GM18511 (cell line): ENCODE results near the gene TEX2.

Experiments
- ATAC-seq: cut with Tn5 transposase; IDR thresholded peaks from one replicate; pipeline ENCODE4 v1.9.1; 2021; ENCODE audit warnings: mild to moderate bottlenecking, moderate library complexity; ENCODE audit not compliant: unreplicated experiment

The TEX2 gene, protein sequence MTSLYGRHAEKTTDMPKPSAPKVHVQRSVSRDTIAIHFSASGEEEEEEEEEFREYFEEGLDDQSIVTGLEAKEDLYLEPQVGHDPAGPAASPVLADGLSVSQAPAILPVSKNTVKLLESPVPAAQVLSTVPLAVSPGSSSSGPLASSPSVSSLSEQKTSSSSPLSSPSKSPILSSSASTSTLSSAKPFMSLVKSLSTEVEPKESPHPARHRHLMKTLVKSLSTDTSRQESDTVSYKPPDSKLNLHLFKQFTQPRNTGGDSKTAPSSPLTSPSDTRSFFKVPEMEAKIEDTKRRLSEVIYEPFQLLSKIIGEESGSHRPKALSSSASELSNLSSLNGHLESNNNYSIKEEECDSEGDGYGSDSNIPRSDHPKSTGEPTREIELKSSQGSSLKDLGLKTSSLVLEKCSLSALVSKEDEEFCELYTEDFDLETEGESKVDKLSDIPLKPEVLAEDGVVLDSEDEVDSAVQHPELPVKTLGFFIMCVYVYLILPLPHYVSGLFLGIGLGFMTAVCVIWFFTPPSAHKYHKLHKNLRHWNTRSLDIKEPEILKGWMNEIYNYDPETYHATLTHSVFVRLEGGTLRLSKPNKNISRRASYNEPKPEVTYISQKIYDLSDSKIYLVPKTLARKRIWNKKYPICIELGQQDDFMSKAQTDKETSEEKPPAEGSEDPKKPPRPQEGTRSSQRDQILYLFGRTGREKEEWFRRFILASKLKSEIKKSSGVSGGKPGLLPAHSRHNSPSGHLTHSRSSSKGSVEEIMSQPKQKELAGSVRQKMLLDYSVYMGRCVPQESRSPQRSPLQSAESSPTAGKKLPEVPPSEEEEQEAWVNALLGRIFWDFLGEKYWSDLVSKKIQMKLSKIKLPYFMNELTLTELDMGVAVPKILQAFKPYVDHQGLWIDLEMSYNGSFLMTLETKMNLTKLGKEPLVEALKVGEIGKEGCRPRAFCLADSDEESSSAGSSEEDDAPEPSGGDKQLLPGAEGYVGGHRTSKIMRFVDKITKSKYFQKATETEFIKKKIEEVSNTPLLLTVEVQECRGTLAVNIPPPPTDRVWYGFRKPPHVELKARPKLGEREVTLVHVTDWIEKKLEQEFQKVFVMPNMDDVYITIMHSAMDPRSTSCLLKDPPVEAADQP

DNA sequence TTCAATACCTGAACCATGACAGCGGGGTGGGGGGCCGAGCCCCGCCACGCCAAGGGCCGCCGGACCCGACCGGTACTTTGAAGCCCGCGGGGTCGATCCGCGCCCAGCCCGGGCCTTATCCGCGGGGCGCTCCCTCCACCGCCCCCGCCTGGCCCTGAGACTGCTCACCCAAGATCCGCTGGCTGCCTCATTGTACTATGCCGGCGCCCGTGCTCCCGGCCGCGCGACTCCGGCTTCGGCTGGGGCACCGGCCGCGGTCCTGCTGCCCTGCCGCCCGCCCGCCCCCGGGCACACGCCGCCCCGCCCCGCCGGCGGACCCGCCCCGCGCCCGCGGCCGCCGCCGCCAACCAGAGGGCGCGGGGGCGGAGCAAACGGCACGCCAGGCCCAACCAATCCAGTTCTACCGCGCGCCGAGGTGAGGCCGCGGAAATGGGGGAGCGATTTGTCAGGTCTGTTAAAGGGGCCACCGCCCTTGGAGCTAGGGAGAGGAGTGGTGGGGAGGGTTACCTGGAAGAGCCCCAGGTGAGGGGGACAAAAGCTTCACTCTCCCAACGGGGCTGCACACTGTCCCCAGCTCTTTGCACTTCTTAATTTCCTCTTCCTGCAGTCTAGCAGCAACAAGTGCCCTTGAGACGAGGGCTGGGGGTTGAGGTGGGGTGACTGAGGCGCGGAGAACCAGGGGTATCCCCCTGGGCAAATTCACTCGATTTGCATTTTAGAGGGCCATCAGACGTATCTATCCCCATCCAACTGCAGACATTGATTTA lies at the start of gene TEX2:
TSS of gene TEX2 (minus strand) at position 261 of the 767 bp plus-strand sequence. CDS start 49,043 bp downstream, outside the sequence.
- peak; percentile 79 for ATAC-seq

DNA sequence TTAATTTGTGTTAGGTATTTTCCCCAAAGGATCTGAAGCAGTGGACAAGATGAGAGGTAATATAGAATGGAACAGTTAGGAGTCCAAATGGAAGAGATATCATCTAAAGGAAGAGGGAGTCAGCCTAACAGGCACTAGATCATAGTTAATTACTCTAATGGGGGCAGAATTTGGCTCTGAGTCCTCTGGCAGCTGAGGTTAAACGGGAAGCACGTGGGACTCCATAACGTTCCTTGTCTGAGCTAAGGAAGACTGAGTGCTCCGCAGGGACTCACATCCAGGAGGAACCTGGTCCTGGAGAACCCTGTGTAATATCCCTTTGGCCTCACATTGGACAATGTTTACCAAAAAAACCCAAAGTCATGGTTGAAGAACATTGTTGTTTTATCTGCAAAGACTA lies 46.6 kb upstream of the TEX2 start:
- ATAC-seq: no peak

DNA sequence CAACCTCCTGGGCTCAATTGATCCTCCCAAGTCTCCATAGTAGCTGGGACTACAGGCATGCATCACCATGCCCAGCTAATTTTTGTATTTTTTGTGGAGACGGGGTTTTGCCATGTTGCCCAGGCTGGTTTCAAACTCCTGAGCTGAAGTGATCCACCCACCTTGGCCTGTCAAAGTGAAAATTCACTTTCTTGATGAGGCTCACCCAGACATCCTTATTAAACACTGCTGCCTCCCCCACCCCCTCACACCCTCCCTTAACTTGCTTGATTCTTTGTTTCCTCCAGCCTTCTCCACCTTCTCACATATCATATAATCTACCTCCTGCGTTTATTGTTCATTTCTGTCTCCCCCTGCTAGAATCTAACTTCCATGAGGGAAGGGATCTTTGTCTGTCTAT lies 46.0 kb upstream of the TEX2 start:
- ATAC-seq: no peak

DNA sequence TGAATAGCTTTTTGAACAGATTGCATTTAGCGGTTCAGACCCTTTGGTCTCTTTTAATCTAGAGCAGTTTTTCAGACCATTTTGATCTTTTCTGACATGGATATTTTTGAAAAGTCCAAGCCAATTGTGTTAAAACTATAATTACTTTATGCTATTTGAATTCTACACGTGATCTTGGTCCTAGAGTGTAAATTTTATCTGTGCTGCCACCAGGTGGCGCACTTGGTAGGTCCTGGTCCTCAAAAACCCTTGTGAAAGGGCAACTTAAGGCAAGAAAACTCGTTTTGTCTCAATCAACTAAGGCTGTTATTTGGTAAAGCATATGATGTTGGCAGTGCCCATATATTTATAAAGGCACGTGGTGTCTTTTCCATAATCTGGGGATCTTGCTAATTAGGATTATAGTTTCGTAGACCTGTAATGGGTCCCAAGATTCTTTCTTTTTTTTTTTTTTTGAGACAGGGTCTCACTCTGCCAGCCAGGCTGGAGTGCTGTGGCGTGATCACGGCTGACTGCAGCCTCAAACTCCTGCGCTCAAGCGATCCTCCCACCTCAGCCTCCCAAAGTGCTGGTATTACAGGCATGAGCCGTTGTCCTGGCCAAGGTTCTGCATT lies 43.9 kb upstream of the TEX2 start:
- no peak for ATAC-seq

DNA sequence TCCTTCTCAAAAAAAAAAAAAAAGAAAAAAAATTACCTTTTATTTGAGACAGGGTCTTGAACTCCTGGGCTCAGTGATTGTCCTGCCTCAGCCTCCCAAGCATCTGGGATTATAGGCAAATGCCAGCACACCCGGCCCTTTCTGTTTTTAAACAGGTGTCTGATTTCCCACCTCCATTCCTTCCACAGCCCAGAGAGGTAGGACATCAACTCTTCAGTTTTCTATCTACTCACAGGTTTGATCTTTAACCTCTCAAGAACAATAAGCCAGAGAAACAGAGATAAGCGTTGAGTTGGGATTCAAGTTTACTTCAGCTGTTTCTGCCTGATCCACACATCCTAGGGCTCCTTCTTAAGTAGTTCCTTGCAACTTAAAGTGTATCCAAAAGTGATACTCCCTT lies 41.5 kb upstream of the TEX2 start:
- no peak for ATAC-seq

DNA sequence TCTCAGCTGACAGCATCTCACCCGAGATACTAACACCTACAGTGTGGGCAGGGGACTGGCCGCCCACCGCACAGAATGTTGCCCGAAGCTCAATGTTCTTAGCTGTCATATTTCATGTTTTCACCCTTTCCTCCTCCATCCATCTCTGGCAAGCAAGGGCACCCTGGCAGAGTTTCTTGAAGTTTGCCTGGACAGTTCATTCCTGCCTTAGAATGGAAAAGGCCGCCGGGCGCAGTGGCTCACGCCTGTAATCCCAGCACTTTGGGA lies 37.6 kb upstream of the TEX2 start:
- ATAC-seq: no peak

DNA sequence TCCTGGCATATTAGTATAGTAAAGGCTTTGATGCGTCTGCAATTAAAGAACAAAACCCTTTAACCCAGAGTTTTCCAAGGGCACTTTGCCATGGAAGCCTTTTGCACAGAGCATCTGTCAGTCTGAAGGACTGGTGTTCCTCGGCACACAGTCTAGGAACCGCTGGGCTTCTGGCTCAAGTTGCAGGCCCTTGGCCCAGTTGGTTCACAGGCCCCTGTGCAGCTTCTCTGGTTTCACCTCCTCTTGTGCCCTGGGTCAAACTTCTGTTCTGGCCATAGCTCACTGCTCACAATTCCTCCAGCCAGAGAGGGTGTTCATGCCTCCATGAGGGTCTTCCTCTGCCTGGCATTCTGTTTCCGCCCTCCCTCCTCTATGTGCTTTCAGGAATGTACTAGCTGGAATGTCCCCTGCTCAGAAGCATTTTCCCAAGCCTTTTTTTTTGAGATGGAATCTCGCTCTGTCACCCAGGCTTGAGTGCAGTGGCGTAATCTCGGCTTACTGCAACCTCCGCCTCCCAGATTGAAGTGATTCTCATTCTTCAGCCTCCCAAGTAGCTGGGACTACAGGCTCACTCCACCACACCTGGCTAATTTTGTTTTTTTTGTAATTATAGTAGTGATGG lies 34.5 kb upstream of the TEX2 start:
- ATAC-seq: no peak

DNA sequence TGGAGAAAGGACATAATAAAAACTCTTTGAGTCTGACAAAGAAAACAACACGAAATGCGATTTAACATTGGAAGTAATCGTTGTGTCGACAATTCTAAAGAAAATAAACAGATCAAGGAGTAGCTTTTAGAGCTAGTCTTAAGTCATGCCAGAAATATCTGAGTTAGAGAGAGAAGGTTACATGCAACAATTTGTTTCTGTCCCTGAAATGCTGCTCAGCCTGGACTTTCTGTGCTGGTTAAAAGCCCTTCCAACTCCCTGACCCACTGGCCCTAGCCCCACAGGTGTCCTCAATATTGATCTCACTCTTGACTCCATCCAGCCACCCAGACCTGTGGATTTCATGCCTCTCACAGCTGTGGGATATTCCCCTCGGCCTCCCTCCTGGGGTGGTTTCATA lies 33.2 kb upstream of the TEX2 start:
- no peak for ATAC-seq

DNA sequence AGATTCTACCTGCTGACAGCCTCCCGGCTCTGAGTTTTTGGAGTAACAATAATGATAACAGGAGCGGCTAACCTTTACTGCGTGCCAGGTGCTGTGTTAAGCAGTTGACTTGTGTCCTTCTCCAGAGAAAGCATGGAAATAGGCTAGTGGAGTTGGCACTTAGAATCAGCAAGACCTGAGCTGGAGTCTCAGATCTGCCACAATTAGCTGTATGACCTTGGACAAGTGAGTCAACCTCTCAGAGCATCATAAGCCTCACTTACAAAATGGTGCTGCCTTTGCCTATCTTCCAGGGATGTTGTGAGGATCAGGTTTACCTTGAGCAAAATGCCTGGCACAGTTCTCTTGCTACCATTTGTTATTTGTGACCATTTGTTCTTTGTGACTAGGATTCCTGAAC lies 32.1 kb upstream of the TEX2 start:
- ATAC-seq: no peak

DNA sequence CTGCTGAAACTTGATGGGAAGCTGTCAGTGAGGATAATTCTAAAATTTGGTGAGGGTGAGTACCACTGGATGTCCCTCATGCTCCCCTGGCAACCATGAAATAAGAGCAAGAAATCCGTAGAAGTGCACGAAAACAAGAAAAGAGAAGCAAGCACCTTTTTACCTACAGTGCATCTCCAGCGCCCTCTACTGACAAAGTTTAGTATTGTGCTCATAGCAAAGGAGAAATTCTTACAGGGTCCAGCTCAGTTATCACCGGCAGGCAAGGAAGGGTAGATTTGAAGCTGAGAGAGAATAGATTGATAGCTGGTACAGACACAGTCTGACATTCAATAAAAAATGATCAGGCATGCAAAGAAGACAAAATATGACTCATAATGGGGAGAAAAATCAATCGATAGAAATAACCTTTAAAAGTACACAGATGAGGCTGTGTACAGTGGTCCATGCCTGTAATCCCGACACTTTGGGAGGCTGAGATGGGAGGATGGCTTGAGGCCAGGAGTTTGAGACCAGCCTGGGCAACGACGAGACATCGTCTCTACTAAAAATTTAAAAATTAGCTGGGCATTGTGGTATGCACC lies 28.3 kb upstream of the TEX2 start:
- no peak for ATAC-seq

DNA sequence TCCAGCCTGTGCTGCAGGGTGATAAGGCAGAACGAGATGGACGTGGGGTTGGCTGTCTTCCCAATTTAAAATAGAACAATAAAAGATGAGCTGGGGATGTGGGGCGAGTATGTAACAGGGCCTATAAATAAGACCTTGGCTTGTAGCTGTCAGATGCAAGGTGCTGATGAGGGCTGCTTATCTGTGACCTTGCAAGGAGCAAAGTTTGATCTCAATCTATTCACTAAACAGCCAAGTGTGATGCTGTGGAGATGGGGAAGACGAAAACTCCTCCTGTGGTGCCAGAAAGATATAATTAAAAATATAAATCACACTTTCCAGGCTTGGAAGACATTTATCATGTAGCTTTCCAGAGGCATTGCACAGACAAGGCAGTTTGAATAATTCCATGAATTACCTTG lies 26.7 kb upstream of the TEX2 start:
- ATAC-seq: no peak

DNA sequence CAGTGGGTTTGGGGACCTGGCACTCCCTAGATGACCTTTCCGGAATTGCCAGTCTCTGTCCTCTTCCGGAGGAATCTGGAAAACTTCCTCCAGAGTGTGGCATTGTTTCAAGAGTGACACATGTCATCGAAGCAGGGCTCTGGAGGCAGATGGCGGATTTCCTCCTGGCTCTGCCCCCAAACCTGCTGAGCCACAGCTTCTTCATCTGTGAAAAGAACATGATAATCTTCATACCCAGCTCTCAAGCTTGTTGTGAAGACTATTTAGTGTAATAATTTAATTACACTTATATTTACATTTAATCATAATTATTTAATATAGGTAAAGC lies 19.7 kb upstream of the TEX2 start:
- no peak for ATAC-seq

DNA sequence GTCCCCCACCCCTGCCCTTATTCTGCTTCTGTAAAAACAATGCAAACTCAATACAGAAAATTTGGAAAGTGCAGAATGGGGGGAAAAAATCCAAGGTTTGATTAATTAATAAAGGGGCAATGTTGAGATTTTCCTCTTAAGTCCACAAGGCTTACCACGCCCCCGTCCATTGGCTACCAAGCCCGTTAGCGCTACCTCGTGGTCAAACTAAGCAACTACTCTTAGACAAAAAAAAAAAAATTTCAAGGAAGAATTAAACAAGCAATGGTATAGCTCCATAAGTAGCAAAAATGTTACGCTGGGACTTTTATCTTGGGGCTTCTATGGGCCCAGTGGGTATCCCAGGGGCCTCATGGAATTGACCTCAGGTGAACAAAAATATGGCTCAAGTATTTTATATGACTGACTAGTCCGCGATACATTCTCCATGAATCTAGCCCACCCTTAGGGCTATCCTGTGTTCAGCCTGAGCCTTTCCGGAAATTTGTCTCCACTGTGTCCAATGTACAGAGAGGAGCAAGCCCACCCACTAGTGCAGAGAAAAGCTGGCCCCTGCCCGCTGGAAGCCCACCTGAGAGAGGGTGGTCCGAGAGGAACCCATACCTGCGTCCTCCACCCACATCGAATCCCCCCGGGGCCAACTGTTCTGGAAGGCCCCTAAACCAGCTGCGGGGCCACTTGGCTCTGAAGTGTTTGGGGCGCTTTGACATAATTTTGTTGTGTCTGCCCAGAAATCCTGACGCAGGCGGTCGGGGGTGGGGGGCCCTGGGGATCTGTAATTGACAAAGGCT lies 19.1 kb upstream of the TEX2 start:
- ATAC-seq: no peak

DNA sequence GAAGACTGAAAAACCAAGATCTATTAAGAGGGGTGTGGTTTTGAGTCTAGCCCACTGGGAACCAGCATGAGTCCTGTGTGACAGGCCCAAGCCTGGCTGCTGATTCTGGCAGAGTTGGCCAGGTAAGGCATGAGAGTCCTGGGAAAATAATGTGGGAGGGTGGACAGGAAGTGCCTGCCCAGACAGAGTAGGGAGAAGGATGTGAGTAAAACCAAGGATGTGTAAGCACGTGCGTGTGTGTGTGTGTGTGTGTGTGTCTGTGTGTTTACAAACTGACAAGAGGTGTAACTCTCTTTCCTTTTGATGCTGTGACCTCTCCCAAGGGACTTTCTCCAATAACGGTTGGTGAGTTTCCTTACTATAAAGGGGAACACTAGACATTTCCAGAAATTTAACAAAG lies 15.6 kb upstream of the TEX2 start:
- ATAC-seq: no peak

DNA sequence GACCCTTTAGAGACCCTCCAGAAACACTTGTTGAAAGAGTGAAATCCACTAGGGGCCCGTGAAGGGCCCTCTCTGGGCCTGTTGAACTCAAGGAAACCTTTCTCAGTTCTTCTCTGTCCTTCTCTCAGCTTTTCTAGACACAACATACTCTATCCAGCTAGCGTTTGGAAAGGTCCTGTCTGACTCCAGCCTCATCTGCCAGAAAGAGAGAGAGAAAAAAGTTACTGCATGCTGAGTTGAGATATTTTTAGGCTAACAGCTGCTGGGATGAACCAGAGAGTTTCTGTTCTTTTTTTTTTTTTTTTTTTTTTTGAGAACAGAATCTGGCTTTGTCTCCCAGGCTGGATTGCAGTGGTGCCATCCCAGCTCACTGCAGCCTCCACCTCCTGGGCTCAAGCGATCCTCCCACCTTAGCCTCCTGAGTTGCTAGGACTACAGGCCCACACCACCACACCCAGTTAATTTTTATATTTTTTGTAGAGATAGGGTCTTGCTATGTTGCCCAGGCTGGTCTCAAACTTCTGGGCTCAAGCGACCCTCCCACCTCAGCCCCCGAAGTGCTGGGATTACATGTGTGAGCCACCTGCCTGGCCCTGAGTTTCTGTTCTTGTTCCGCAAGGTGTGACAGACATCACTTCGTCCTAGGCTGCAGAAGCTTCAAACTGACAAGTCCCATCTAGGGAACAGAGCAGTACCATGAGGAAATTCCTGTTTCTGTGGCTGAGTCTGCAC lies 14.9 kb upstream of the TEX2 start:
- no peak for ATAC-seq

DNA sequence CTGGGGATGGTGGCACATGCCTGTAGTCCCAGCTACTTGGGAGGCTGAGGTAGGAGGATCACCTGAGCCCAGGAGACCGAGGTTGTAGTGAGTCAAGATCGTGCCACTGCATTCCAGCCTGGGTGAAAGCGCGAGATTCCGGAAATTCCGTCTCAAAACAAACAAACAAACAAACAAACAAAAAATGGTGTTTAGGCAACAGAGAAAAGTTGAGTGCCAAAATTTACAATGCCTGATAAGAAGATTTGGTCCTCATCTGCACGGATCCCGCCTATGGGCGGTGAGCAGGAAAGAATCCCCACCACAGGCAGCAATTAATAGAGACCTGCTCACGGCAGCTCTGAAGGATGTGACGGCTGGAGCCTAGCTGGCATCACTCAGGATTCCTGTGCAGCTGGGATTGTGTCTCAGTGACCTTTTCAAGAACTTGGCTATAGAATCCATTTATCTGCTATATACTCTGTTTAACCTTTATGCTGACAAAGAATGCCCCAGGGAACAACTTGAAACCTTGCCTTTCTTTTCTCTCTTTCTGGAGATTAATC lies 14.0 kb upstream of the TEX2 start:
- no peak for ATAC-seq

DNA sequence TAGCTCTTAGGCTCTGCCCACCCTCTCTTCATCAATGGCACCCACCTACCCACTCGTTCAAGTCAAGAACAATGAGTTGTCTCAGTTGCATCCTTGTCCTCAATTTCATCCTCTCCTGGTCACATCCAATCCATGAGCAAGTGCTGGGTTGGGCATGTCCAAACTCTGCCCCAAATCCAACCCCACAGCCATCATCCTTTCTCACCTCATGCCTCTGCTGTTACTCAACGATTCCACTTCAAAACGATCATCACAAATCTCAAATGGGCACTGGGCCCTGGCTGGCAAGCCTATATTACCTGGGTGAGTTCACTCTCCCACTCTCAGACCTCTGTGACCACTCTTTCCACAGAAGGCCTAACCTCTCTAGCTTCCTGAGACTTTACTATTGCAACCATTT lies 12.0 kb upstream of the TEX2 start:
- ATAC-seq: no peak

DNA sequence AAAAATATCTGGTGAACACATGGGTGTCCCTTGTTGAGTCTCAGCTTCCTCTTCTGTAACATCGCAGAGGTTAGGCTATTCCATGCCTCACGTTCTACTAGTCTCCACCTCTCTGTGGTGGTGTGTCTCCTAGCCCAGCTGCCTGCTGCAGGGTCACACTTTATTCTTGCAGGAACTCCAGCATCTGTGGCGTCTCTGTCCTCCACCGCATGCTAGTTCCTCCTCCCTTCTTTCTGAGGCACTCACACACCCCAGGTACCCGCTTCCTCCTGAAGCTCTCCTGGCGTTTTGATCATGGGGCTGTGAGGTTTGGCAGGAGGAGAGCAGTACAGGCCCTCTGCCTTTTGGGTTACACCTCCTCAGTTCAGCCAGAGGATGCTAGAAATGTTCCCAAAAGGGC lies 9.9 kb upstream of the TEX2 start:
- ATAC-seq: no peak
